ENCODE data around the gene AZU1. TPM values are rescaled to one million over a fixed set of nuclear protein-coding genes. Genes with fewer than 3 reads are reported as not detected.
"Not testable (repeated sequence)": the region's sequence is repeated elsewhere in the genome, so short reads cannot be mapped to it uniquely, and the experiment has no call there.

The AZU1 gene
- total RNA-seq, 2 experiments from 2014 or later, result not detected

DNA sequence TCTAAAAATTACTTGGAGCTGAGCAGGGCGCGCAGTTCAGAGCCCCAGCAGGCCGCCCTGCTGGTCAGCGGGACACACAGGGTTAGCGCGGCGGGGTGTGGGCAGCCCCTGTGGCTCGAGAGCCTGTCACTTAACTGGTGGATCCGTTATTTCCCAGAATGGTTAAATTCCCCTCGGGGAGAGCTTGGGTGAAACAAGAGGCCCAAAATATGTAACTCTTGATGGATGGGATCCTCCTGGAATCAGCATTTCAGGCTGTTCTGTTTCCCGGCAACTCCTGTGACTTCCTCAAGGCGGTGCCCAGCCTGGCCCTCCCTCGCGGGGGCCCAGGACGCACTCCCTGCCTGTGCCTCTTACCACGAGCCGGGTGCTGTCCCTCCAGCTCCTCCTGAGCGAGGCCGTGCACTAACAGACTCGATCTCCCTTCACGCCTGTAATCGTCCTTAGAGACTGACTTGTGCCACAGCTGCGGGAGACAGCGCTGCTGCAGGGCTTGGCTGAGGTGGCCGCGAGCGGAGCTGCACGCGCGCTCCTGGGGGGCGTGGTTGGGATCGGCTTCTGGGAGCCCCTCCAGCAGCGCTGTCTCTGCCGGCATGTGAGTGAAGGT is 20.7 kb upstream of the AZU1 start:
- ChIA-PET CTCF (no interaction called here), POLR2A (no interaction called here)

DNA sequence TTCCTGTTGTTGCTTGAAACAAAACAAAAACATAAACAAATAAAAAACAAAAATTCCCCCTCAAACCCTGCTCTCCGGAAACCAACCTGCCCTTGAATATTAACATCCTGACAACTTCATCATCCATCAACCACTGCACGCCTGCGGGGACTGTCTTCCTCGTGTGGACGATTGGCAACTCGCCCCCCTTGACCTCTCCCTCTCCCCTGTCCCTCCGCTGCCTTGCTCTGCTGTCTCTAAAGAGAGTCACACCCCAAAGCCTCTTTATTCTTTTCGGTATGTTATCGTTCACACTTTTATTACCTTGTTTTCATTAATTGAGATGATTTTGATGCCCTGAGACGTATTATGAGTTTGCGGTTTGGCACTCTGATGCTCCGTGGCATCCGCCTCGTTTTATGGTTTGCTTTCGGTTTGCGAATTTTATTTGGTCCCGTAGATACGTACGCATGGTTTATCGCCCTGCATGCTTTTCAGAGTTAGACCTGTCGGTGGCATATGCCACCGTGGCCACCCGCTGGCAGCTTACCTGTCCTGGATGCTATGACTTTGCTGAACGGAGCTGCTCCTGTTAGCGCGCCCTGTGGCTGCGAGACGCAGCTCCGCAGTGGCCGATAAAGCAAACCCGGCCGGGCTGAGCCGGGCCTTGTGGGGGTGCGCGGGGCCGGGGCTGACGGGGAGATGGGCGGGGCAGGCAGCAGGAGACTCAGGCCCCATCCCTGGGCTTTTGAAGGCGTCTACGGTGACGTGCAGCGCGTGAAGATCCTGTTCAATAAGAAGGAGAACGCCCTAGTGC is 19.8 kb upstream of the AZU1 start:
- CTCF ChIA-PET, result no interaction called here
- POLR2A ChIA-PET, result no interaction called here

DNA sequence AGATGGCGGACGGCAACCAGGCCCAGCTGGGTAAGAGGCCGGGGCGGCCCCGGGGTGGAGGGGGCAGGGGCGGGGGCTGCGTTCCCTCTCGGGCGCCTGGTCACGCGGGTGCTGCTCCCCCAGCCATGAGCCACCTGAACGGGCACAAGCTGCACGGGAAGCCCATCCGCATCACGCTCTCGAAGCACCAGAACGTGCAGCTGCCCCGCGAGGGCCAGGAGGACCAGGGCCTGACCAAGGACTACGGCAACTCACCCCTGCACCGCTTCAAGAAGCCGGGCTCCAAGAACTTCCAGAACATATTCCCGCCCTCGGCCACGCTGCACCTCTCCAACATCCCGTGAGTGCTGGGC is 19.2 kb upstream of the AZU1 start:
- ChIA-PET POLR2A (no interaction called here), CTCF (no interaction called here)

DNA sequence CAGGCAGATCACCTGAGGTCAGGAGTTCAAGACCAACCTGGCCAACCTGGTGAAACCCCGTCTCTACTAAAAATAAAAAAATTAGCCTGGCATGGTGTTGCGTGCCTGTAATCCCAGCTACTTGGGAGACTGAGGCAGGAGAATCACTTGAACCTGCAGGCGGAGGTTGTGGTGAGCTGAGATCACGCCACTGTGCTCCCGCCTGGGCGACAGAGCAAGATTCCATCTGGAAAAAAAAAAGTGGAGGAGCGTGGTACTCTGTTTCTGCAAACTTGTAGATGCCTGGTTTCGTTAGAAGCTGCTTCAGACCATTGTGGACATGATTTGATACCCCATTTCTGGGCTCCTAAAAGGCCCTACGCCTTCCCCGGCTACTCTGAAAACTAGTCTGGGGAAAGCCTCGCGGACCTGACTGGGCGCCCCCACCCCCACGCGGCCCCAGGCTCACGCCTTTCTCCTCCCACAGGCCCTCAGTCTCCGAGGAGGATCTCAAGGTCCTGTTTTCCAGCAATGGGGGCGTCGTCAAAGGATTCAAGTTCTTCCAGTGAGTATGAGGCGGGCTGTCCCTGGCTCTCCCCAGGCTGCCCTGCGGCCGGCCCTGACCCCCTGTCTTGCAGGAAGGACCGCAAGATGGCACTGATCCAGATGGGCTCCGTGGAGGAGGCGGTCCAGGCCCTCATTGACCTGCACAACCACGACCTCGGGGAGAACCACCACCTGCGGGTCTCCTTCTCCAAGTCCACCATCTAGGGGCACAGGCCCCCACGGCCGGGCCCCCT is 17.4 kb upstream of the AZU1 start:
- ChIA-PET CTCF (no interaction called here), POLR2A (interaction anchor here (0.7 kb wide), 1 partner anchor 12 kb away, joined by 3 read pairs; no protein-coding TSS in a partner anchor)

DNA sequence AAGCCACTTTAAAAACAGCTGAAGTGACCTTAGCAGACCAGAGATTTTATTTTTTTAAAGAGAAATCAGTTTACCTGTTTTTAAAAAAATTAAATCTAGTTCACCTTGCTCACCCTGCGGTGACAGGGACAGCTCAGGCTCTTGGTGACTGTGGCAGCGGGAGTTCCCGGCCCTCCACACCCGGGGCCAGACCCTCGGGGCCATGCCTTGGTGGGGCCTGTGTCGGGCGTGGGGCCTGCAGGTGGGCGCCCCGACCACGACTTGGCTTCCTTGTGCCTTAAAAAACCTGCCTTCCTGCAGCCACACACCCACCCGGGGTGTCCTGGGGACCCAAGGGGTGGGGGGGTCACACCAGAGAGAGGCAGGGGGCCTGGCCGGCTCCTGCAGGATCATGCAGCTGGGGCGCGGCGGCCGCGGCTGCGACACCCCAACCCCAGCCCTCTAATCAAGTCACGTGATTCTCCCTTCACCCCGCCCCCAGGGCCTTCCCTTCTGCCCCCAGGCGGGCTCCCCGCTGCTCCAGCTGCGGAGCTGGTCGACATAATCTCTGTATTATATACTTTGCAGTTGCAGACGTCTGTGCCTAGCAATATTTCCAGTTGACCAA is 16.7 kb upstream of the AZU1 start:
- POLR2A ChIA-PET, result interaction anchor here (0.6 kb wide), 1 partner anchor 157 kb away, joined by 14 read pairs; no protein-coding TSS in a partner anchor

DNA sequence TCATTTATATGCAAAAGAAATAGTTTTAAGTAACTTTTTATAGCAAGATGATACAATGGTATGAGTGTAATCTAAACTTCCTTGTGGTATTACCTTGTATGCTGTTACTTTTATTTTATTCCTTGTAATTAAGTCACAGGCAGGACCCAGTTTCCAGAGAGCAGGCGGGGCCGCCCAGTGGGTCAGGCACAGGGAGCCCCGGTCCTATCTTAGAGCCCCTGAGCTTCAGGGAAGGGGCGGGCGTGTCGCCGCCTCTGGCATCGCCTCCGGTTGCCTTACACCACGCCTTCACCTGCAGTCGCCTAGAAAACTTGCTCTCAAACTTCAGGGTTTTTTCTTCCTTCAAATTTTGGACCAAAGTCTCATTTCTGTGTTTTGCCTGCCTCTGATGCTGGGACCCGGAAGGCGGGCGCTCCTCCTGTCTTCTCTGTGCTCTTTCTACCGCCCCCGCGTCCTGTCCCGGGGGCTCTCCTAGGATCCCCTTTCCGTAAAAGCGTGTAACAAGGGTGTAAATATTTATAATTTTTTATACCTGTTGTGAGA is 16.1 kb upstream of the AZU1 start:
- POLR2A ChIA-PET, result interaction anchor here (0.6 kb wide), 1 partner anchor 157 kb away, joined by 14 read pairs; no protein-coding TSS in a partner anchor

More for the DNA sequence above, 16.7 kb upstream of the AZU1 start:
- CTCF ChIA-PET, result no interaction called here

DNA sequence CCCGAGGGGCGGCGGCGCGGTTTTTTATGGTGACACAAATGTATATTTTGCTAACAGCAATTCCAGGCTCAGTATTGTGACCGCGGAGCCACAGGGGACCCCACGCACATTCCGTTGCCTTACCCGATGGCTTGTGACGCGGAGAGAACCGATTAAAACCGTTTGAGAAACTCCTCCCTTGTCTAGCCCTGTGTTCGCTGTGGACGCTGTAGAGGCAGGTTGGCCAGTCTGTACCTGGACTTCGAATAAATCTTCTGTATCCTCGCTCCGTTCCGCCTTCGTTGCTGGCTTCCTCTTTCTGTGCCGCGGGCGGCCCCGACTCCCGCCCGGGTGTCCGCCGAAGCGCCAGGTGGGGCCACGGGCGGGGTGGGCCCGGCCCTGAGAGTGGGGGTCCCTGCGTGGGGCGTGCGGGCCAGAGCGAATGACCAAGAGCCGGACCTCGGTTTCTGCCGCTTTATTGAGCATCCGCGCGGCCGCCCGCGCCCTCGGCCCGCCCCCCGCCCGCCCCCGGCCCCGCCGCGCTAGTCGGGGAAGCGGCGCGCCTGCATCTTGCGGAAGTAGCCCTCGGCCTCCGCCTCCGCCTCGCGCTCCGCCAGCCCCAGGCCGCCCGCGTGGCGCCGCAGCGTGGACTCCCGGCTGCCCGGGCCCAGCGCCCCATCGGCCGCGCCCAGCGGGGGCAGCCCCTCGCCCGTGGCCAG is 15.4 kb upstream of the AZU1 start:
- ChIA-PET CTCF (no interaction called here), POLR2A (no interaction called here)

More for the DNA sequence above, 16.1 kb upstream of the AZU1 start:
- CTCF ChIA-PET, result no interaction called here

DNA sequence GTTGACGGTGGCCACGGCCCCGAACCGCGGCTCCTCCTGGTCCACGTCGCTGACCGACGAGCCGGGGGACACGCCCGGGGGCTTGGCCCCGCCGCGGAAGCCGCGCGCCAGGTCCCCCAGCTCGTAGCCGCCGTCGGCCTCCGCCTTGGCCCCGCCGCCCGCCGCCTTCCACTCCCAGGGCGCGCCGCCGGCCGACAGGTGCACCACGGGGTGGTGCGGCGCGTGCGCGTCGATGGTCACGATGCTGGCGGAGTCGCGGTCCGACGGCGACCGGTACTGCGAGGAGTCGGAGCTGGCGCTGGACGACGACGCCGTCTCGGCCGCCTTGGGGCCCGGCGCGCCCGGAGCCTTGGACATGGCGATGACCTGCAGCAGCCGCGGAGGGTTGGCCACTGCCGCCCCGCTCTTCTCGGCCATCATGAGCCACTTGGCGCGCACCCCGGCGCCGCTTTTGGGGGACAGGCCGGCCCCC is 14.9 kb upstream of the AZU1 start:
- POLR2A ChIA-PET, result no interaction called here
- CTCF ChIA-PET, result no interaction called here

DNA sequence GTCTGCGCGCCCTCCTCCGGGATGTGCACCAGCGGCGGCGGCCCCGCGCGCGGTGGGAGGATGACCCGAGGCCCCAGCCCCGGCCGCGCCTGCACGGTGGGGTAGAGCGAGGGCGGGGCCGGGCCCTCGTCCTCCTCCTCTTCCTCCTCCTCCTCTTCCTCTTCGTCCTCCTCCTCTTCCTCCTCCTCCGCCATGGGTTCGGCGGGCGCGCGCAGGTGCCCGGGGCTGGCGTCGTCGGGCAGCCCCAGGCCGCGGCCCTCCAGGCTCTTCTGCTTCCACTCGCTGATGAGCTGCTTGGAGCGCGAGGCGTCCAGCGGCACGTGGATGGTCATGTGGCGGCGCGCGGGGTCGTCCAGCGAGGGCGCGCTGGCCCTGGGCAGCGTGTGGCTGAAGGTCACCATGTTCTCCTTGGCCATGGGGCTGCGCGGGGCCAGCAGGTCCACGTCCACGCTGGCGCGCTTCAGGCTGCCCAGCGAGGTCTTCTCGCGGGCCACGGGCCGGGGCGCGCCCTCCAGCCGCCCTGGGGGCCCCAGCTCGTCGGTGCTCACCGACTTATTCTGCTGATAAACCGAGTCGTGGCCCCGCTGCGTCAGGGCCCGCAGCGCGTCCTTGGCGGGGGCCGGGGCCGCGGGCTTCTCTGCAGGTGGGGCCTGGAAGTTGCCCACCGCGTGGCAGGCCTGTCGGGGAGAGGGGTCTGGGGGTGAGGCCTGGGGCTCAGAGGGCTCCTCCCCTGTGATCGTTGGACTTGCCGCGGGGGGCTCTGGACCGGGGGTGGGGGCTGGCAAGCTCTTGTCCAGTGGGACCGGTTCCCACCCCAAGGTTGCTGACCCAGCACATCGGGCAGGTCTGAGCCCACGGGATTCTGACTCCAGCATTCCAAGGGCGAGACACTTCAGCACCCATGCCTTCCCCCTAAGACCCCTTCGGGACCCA is 14.2 kb upstream of the AZU1 start:
- POLR2A ChIA-PET, result interaction anchor here (0.6 kb wide), 1 partner anchor 11 kb away, joined by 3 read pairs; no protein-coding TSS in a partner anchor
- CTCF ChIA-PET, result no interaction called here

DNA sequence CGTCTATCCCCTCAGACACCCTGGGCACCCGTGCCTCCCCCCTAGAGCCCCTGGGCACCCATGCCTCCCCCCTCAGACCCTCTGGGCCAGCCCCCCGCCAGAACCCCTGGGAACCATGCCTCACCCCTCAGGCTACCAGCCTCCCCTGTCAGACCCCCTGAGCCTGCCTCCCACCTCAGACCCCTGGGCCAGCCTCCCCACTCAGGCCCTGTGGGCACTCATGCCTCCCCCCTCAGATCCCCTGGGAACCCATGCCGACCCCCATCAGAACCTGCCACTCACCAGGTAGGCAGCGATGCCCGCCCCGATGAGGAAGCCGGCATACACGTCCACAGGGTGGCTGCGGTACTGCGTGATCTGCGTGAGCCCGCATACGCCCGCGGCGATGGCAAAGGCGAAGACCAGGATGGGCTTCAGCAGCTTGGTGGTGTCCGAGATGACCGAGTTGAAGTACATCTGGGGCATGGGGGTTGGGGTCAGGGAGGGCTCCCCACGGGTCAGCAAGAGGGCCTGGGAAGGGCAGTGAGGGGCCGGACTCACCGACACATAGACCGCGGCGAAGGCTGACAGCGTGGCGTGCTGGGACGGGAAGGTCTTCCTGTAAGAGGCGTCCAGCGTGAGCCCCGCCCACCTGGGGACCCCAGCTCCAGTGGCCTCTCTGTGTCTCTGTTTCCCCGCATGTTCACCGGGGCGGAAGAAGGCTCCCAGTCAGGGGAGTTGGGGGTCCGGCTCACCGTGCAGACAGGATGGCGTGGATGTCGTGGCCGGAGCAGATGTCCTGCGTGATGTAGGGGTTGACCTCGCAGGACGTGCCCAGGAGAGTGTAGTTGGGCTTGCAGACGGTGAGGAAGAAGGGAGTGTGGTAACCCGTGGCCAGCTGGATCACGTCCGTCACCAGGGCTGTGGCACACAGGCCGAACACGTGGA is 13.2 kb upstream of the AZU1 start:
- POLR2A ChIA-PET, result interaction anchor here (0.6 kb wide), 2 partner anchors 12 to 123 kb away, joined by 3 to 9 read pairs; no protein-coding TSS in a partner anchor
- CTCF ChIA-PET, result no interaction called here

DNA sequence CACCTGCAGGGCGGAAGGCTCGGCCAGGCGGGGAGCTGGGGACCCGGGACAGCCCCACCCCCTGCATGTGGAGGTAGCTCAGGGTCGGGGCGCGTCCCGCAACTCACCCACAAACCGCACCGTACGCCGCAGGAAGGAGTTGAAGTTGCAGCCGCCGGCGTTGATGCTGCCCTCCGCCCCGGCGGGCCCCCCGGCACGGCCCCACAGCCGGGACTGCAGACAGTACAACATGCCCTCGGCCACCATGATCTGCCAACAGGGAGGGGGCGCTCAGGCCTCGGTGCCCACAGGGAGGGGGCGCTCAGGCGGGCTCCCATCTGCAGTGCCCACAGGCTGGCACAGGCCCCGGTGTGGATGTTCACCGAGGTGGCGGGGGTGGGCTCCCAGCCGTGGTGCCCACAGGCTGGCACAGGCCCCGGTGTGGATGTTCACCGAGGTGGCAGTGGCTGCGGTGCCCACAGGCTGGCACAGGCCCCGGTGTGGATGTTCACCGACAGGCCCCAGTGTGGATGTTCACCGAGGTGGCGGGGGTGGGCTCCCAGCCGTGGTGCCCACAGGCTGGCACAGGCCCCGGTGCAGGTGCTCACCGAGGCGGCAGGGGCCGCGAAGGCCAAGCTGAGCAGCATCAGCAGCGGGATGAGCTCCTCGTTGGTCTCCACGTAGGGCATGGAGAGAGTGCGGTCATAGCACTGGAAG is 12.4 kb upstream of the AZU1 start:
- POLR2A ChIA-PET, result interaction anchor here (0.6 kb wide), 1 partner anchor 123 kb away, joined by 9 read pairs; no protein-coding TSS in a partner anchor
- CTCF ChIA-PET, result no interaction called here

DNA sequence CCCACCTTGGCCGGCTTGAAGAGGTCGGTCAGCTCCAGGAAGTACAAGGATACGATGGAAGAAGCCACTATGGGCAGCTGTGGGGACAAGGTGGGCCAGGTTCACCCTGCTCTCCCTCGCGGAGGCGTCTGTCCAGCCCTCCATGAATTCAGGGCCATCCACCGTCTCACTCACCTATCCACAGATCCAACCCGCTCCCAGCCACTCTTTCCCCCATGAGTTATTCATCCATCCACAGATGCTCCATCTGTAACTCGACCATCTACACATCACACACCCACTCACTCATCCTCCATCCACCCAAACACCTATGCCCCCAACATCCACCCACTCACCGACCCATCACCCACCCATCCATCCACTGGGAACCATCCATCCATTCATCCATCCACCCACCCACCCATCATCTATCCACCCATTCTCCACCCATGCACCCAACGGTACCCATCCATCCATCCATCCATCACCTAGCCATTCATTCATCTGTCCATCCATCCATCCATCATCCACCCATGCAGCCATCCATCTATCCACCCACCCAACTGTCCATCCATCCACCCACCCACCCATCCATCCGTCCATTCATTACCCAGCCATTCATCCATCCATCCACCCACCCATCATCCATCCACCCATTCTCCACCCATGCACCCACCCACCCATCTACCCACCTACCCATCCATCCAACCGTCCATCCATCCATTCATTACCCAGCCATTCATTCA is 11.7 kb upstream of the AZU1 start:
- ChIA-PET POLR2A (no interaction called here), CTCF (no interaction called here)

DNA sequence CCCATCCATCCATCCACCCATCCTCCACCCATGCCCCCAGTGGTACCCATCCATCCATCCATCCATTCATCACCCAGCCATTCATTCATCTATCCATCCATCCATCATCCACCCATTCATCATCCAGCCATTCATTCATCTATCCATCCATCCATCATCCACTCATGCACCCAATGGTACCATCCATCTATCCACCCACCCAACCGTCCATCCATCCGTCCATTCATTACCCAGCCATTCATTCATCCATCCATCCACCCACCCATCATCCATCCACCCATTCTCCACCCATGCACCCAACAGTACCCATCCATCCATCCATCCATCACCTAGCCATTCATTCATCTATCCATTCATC is 11.2 kb upstream of the AZU1 start:
- POLR2A ChIA-PET, result no interaction called here

DNA sequence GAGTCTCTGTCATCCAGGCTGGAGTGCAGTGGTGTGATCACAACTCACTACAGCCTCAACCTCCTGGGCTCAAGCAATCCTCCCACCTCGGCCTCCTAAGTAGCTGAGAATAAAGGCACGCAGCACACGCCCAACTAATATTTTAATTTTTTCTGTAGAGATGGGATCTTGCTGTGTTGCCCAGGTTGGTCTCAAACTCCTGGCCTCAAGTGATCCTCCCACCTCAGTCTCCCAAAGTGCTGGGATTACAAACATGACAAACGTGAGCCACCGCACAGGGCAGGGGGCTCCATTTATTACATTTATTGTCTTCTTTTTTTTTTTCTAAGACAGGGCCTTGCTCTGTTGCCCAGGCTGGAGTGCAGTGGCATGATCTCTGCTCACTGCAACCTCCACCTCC is 7.4 kb upstream of the AZU1 start:
- POLR2A ChIA-PET, result not testable (repeated sequence)
- CTCF ChIA-PET, result interaction anchor here (0.5 to 1.9 kb wide), 3 partner anchors 44 to 163 kb away, joined by 3 to 4 read pairs (median 4); no protein-coding TSS in a partner anchor

More for the DNA sequence above, 11.2 kb upstream of the AZU1 start:
- CTCF ChIA-PET, result no interaction called here

DNA sequence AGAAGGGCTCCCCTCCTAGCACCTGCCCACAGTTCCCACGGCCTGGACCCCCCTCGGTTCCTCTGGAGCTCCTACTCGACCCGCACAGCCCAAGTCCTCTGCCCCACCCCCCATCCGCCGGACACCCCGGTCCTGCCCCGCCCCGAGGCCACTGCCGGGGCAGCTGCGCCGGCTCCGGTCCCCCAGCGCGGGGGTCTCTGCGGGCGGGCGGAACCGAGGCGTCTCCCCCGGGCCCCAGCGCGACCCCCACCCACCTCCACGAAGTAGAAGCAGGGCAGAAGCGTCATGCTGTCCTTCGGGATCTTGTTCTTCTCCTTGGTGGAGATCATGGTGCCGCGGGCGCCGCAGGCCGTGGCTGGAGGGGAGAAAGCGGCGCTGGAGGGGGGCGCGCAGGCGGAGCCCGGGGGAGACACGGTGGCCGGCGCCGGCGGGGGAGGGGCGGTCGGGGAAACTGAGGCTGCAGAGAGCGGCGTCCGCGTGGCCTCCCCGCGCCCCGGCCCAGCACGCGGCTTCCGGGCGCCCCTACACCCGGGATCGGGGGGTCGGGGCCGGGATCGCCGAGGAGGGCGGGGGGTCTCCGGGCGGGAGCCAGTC is 6.3 kb upstream of the AZU1 start:
- CTCF ChIA-PET, result interaction anchor here (1.9 kb wide), 1 partner anchor 162 kb away, joined by 4 read pairs; no protein-coding TSS in a partner anchor
- POLR2A ChIA-PET, result no interaction called here

Measured in activated CD8-positive, alpha-beta memory T cell treated with anti-CD3 and anti-CD28 coated beads for 36 hours (primary cell).